ENCODE data around the gene MLST8.
A peak's percentile ranks its signal among the peaks of the same experiment; 100 is the strongest.

The MLST8 gene

GRCh38 chr16:2232094-2232990 is 27.1 kb downstream of the MLST8 start:
- Histone ChIP-seq H3K27ac (ENCODE audit: extremely low read depth, low read depth, low read length) (no peak overlapping the region), H3K36me3 (ENCODE audit: control insufficient read depth in 2 of 2, insufficient read depth in 1 of 2, low read length in 2 of 2) (peaks cover 0 to 80% of the 10 kb centered on the region in 2 experiments; a peak in 1 of 3 replicates), H3K4me3 (ENCODE audit: low read depth, low read length) (no peak overlapping the region), H3K4me1 (ENCODE audit: control insufficient read depth, insufficient read depth, low read length) (peaks cover 4% of the 10 kb centered on the region; the same call in 1 of the 2 replicates), H3K9me3 (ENCODE audit: control insufficient read depth, insufficient read depth, low read depth, low read length) (no peaks in the 10 kb centered on the region)
- POLR2A ChIA-PET: interaction anchor here (0.8 to 2.0 kb wide), 5 partner anchors 9 to 77 kb away, joined by 3 to 6 read pairs (median 3); partner anchors contain the start of genes E4F1, ECI1, PGP and TRAF7
- CTCF ChIA-PET: no interaction called here
- TF ChIP-seq ZNF600 (tag by site-specific recombination; IDR thresholded peaks at IDR 0.05): 0 out of 2 replicates have a peak, but pooled peaks have one; percentile 35
- no peak for TF ChIP-seq ZNF19 (tag by site-specific recombination; IDR thresholded peaks at IDR 0.05; ENCODE audit: low read depth)
- no peak for TF ChIP-seq ZNF776 (tag by site-specific recombination; IDR thresholded peaks at IDR 0.05; ENCODE audit: borderline replicate concordance)
- TF ChIP-seq ZNF610 (tag by site-specific recombination; IDR thresholded peaks at IDR 0.05; ENCODE audit: borderline replicate concordance): no peak
- no peak for TF ChIP-seq ZFP3 (tag by site-specific recombination; IDR thresholded peaks at IDR 0.05; ENCODE audit: low read depth)
- TF ChIP-seq GLIS2 (tag by site-specific recombination; IDR thresholded peaks at IDR 0.05): peak; percentile 57

DNA sequence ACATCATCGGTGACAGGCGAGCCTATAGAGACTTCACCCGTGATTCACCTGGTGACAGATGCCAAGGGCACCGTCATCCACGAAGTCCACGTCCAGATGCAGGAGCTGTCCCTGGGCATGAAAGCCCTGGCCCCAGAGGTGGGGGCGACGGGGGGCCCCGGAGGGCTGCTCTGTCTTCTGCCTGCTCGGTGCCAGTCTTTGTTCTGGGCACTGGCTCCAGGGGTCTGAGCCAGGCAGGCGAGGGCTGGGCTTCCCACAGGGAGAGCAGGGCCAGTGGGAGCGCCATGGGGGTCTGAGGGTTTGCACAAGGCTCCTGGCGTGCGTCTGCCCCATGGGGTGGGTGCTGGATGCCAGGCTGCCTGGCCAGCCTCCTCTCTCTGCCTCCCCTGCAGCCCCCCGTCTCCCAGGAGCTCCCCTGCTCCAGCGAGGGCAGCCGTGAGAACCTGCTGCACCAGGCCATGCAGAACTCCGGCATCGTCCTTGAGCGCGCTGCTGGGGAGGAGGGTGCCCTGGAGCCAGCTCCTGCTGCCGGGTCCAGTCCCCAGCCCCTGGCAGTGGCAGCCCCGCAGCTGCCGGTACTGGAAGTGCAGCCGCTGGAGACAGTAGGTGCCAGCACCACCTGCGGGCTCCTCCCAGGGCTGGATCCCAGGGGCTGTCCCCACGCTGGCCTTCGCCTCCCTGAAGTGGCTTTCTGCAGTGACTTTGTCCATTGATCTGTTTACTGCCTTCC is 28.0 kb downstream of the MLST8 start:
- Histone ChIP-seq H3K36me3 (ENCODE audit: control insufficient read depth in 2 of 2, insufficient read depth in 1 of 2, low read length in 2 of 2) (peaks cover 0 to 76% of the 10 kb centered on the region in 2 experiments; a peak in 1 of 3 replicates), H3K4me3 (ENCODE audit: low read depth, low read length) (no peak overlapping the region), H3K4me1 (ENCODE audit: control insufficient read depth, insufficient read depth, low read length) (peaks cover 4% of the 10 kb centered on the region; the same call in 1 of the 2 replicates), H3K9me3 (ENCODE audit: control insufficient read depth, insufficient read depth, low read depth, low read length) (no peaks in the 10 kb centered on the region), H3K27ac (ENCODE audit: extremely low read depth, low read depth, low read length) (no peak overlapping the region)
- CTCF ChIA-PET: no interaction called here
- TF ChIP-seq SCRT2 (tag by site-specific recombination; IDR thresholded peaks at IDR 0.05) (no peak), ZNF747 (tag by site-specific recombination; IDR thresholded peaks at IDR 0.05) (no peak), ZIC2 (tag by site-specific recombination; IDR thresholded peaks at IDR 0.05) (0 out of 2 replicates have a peak, but pooled peaks have one; percentile 34), ZNF677 (tag by site-specific recombination; IDR thresholded peaks at IDR 0.05) (no peak), ZBTB6 (tag by site-specific recombination; IDR thresholded peaks at IDR 0.05) (peak; percentile 68; the same call in 1 of the 2 replicates), ZNF600 (tag by site-specific recombination; IDR thresholded peaks at IDR 0.05) (0 out of 2 replicates have a peak, but pooled peaks have one; percentile 8), GLIS1 (tag by site-specific recombination; IDR thresholded peaks at IDR 0.05) (no peak)
- TF ChIP-seq, protein P1, sequence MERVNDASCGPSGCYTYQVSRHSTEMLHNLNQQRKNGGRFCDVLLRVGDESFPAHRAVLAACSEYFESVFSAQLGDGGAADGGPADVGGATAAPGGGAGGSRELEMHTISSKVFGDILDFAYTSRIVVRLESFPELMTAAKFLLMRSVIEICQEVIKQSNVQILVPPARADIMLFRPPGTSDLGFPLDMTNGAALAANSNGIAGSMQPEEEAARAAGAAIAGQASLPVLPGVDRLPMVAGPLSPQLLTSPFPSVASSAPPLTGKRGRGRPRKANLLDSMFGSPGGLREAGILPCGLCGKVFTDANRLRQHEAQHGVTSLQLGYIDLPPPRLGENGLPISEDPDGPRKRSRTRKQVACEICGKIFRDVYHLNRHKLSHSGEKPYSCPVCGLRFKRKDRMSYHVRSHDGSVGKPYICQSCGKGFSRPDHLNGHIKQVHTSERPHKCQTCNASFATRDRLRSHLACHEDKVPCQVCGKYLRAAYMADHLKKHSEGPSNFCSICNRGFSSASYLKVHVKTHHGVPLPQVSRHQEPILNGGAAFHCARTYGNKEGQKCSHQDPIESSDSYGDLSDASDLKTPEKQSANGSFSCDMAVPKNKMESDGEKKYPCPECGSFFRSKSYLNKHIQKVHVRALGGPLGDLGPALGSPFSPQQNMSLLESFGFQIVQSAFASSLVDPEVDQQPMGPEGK (tag by site-specific recombination; IDR thresholded peaks at IDR 0.05): 0 out of 2 replicates have a peak, but pooled peaks have one; percentile 12
- POLR2A ChIA-PET: interaction anchor here (0.9 to 2.0 kb wide), 4 partner anchors 10 to 78 kb away, joined by 3 to 6 read pairs (median 4); partner anchors contain the start of genes E4F1, ECI1 and TRAF7

All from HEK293 (cell line).